LNCAP (cell line): ENCODE measurements around the gene SLC2A1.

Source experiments
- CTCF ChIP-seq: fragments of 450-650 bp; IDR thresholded peaks from 2 replicates; pipeline ENCODE4 v1.5.1; 2017; ENCODE audit warnings: mild to moderate bottlenecking

Gene SLC2A1

DNA sequence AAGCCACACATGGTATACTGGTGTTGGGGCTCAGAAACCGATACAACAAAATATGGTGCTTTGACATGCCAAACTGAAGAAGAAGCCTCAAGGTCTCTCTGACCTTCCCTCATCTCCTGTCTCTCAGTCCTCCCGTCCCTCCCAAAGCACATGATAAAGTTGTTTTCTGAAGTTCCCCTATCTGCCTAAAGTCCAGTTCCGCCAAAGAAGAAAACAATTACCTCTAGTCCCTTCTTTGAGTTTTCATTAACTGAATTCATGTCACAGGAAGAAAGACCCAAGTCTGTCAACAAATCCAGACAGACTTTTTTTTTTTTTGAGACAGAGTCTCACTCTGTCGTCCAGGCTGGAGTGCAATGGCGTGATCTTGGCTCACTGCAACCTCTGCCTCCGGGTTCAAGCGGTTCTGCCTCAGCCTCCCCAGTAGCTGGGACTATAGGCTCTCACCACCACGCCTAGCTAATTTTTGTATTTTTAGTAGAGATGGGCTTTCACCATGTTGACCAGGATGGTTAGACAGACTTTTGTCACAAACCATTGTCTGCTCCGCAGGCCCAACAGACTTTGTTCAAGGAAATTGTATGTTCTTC is 32.2 kb upstream of the SLC2A1 start:
- no peak for TF ChIP-seq CTCF

DNA sequence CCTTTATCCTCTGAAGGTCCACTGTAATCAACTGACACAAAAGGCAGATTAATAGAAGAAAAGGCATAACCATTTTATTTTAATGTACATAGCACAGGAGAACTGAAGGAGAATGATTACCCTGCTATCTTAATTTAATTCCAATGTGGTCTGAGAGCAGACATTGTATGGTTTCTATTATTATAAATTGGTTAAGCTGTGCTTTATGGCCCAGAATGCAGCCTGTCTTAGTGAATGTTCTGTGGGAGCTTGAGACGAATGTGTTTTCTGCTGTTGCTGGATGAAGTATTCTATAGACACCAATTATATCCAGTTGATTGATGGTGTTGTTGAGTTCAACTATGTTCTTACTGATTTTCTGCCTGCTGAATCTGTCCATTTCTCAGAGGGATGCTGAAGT is 25.0 kb upstream of the SLC2A1 start:
- TF ChIP-seq CTCF, result no peak

- no peak for TF ChIP-seq CTCF
Observed at GRCh38 chr1:42983253-42983652, 24.6 kb upstream of the SLC2A1 start.

DNA sequence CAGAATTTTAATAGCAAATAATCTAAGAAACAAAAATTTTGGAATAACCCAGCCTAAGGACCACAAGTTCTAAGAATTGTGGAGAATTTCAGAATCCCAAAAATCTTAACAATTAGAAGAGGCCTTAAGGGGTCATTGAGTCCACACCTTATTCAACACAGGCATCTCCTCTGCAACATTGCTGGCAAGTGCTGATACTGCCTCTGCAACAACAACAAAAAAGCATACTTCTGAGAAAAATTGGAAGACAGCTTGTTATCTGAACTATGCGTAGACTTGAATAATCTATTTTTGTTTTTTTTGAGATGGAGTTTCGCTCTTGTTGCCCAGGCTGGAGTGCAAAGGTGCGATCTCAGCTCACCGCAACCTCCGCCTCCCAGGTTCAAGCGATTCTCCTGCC is 24.0 kb upstream of the SLC2A1 start:
- no peak for TF ChIP-seq CTCF

DNA sequence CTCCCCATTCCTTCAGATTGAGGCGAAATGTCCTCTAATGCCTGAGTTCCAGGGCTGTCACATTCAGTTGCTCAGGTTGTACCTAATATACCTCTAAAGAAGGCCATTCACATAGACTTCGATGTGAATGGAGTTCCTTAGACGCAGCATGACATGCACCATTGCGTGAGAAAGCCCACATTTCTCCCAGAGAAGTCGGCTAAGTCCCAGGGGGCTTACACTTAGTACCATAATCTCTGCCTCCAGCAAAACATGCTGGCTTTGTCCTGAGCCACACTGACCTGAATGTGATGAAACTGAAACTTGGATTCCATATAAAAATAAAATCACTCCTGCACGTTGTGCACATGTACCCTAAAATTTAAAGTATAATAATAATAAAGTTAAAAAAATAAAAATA is 23.2 kb upstream of the SLC2A1 start:
- TF ChIP-seq CTCF, result no peak

- no peak for TF ChIP-seq CTCF
Observed at GRCh38 chr1:42981255-42981805, 22.7 kb upstream of the SLC2A1 start.

DNA sequence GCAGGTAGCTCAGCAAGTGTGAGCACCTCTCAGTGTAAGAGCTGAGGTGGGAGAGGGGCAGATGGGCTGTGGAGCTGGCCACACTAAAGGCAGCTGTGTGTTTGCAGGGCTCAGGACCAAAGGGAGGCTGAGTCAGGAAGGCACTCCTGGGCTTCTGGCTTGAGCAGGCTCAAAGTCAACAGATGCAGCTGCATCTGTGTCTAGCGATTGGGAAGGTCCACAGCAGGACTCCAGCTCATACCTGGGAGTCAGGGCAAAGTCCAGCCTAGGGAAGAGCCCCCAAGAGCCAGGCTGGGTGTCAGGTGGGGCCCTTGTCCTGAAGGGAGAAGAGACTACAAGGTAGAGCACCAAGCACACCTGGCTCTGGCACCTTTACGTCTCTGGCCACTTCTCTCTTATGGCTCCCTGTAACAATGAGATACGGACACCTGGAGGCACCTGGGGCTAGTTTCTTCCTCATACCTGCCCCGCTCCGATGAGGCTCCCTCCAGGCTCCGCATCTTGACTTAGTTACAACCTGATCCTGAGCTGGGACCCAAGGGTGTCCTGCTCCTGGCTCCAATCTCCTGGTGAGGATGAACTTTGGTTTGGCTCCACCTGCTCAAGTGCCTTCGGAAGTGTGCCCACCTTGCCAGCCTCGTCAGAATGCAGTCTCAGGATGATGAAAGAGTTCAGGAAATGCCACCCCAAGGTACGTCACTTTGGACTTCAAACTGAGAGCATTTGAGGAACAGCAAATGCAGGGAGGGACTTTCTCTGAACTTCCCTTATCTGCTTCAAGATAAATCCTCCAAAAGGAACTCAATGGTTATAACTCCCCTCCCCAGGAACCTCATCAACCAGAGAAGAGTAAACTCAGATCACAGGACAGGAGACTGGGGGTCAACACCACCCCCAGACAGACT is 21.5 kb upstream of the SLC2A1 start:
- no peak for TF ChIP-seq CTCF
